Measurements from ENCODE around the gene OR1S1.

- no peak for TF ChIP-seq CTCF (IDR thresholded peaks at IDR 0.05)
- TF ChIP-seq POLR2A (IDR thresholded peaks at IDR 0.05) = no peak
Observed at GRCh38 chr11:58199271-58199670, 13.2 kb upstream of the OR1S1 start.
